Thyroid gland (tissue), 4 donors: ENCODE results near the gene MIER2. TPM values are rescaled to one million over a fixed set of nuclear protein-coding genes. Genes with fewer than 3 reads are reported as not detected.

ENCODE experiments used
- DNase-seq, 2 donors: peaks; one replicate each; pipeline ENCODE4 v3.0.0-alpha.2; 2019
- H3K27ac ChIP-seq, 3 donors: fragments of 200-600 bp; sonication (generic); 1 replicate in 2 of 3; 2 replicates in 1 of 3; pipeline ENCODE4 v1.5.1; 2016 to 2019; ENCODE audit warnings: mild to moderate bottlenecking in 1 of 3, moderate library complexity in 1 of 3
- H3K27me3 ChIP-seq: fragments of 200-600 bp; sonication (generic); one replicate; pipeline ENCODE4 v1.5.1; 2019
- H3K36me3 ChIP-seq, 2 donors: fragments of 200-600 bp; sonication (generic); one replicate each; pipeline ENCODE4 v1.5.1; 2016 to 2019
- H3K4me1 ChIP-seq, 2 donors: fragments of 200-600 bp; sonication (generic); one replicate each; pipeline ENCODE4 v1.5.1; 2017 to 2019
- H3K4me3 ChIP-seq, 3 donors: fragments of 200-600 bp; sonication (generic); replicated peaks in 1 of 3; 1 replicate in 2 of 3; 2 replicates in 1 of 3; pipeline ENCODE4 v1.5.1; 2016; ENCODE audit warnings: mild to moderate bottlenecking in 1 of 3
- H3K9me3 ChIP-seq: fragments of 200-600 bp; sonication (generic); one replicate; pipeline ENCODE4 v1.5.1; 2017
- CTCF ChIP-seq, 6 experiments: fragments of 200-600 bp in 3 of 6; fragments of 450-650 bp in 3 of 6; sonication (generic) in 3 of 6; IDR thresholded peaks; one replicate each; pipeline ENCODE4 v1.5.1; 2016 to 2019; ENCODE audit warnings: antibody characterized with exemption in 6 of 6, mild to moderate bottlenecking in 2 of 6, inconsistent platforms in 1 of 6, moderate library complexity in 1 of 6
- POLR2A ChIP-seq, 2 donors: fragments of 450-650 bp; IDR thresholded peaks; one replicate each; pipeline ENCODE4 v1.6.1; 2017; ENCODE audit warnings: antibody characterized with exemption in 2 of 2, mild to moderate bottlenecking in 2 of 2, moderate library complexity in 1 of 2
- WGBS, 2 donors: methylation state at CpG; one replicate each; pipeline ENCODE4 v1.1.5; 2017; 5-methylcytosine and 5-hydroxymethylcytosine counted together
- intact Hi-C: fragments of 100-400 bp; cut with DNase I; formaldehyde crosslinking; loops from one replicate; pipeline ENCODE4 v1.15.1; 2023
- total RNA-seq, 4 donors: library from RNA; depleted of rRNA; stranded (reverse); fragments of >200 nt; gene quantifications; one replicate each; pipeline ENCODE4 v1.2.3, GENCODE V29; 2016

MIER2 gene
- total RNA-seq, 4 donors from 2014 or later = 9.0 to 20.1 (median 11.2) TPM

GRCh38 chr19:374886-375235, 30.3 kb upstream of the MIER2 start:
- no peaks in the 10 kb centered on the region for H3K9me3 ChIP-seq
- no peak for DNase-seq
- no peak overlapping the region for H3K4me3 ChIP-seq
- 57 to 75% methylated on average over 17 of the region's 17 CpGs for WGBS, 2 donors
- H3K27me3 ChIP-seq = no peaks in the 10 kb centered on the region
- H3K27ac ChIP-seq = no peak overlapping the region
- TF ChIP-seq CTCF (IDR thresholded peaks at IDR 0.05) (no peak), POLR2A (IDR thresholded peaks at IDR 0.05) (no peak)
- H3K4me1 ChIP-seq = no peaks in the 10 kb centered on the region
- intact Hi-C loops = no loop called here
- H3K36me3 ChIP-seq = no peaks in the 10 kb centered on the region

GRCh38 chr19:374183-374885, 29.7 kb upstream of the MIER2 start:
- H3K9me3 ChIP-seq = no peaks in the 10 kb centered on the region
- DNase-seq = no peak
- WGBS, 2 donors = 61 to 69% methylated on average over 16 to 19 of the region's 23 CpGs
- no peaks in the 10 kb centered on the region for H3K4me1 ChIP-seq
- TF ChIP-seq POLR2A (IDR thresholded peaks at IDR 0.05) = no peak
- no peak for TF ChIP-seq CTCF (IDR thresholded peaks at IDR 0.05)
- H3K36me3 ChIP-seq = no peaks in the 10 kb centered on the region
- H3K27me3 ChIP-seq = no peaks in the 10 kb centered on the region
- no peak overlapping the region for H3K4me3 ChIP-seq
- intact Hi-C loops = no loop called here
- H3K27ac ChIP-seq = no peak overlapping the region

GRCh38 chr19:373391-374182, 29.0 kb upstream of the MIER2 start:
- no peaks in the 10 kb centered on the region for H3K36me3 ChIP-seq
- H3K4me1 ChIP-seq = no peaks in the 10 kb centered on the region
- no peaks in the 10 kb centered on the region for H3K27me3 ChIP-seq
- H3K27ac ChIP-seq = no peak overlapping the region
- no peak overlapping the region for H3K4me3 ChIP-seq
- no peak for DNase-seq
- WGBS, 2 donors = 77 to 82% methylated on average over 20 to 21 of the region's 24 CpGs
- TF ChIP-seq POLR2A (IDR thresholded peaks at IDR 0.05) (no peak), CTCF (IDR thresholded peaks at IDR 0.05) (no peak)
- H3K9me3 ChIP-seq = no peaks in the 10 kb centered on the region
- intact Hi-C loops = no loop called here

- H3K27me3 ChIP-seq = no peaks in the 10 kb centered on the region
- no peaks in the 10 kb centered on the region for H3K4me1 ChIP-seq
- WGBS, 2 donors = 53 to 66% methylated on average over 14 of the region's 14 CpGs
- no peaks in the 10 kb centered on the region for H3K36me3 ChIP-seq
- intact Hi-C loops = no loop called here
- H3K4me3 ChIP-seq = no peak overlapping the region
- no peaks in the 10 kb centered on the region for H3K9me3 ChIP-seq
- H3K27ac ChIP-seq = no peak overlapping the region
- no peak for TF ChIP-seq CTCF (IDR thresholded peaks at IDR 0.05)
- no peak for TF ChIP-seq POLR2A (IDR thresholded peaks at IDR 0.05)
- peak in 1 of 2 donors; percentile 29 for DNase-seq
These were observed 27.8 kb upstream of the MIER2 start for GRCh38 chr19:372306-372890.
